Adrenal gland (tissue), 5 donors: Measurements from ENCODE around the gene AIF1L.

Source experiments
- POLR2A ChIP-seq, 2 donors: fragments of 450-650 bp; IDR thresholded peaks; one replicate each; pipeline ENCODE4 v1.6.1; 2017; ENCODE audit warnings: antibody characterized with exemption in 2 of 2, mild to moderate bottlenecking in 2 of 2, moderate library complexity in 1 of 2
- TF ChIP-seq, protein P1 (sequence below), 6 experiments: fragments of 450-650 bp in 4 of 6; fragments of 200-600 bp in 2 of 6; sonication (generic) in 1 of 6; IDR thresholded peaks; 1 replicate in 5 of 6; 2 replicates in 1 of 6; pipeline versions ENCODE4 v1.5.1 to v1.8.0; 2016 to 2021; ENCODE audit warnings: antibody characterized with exemption in 6 of 6, mild to moderate bottlenecking in 2 of 6, moderate library complexity in 1 of 6
- donor health status: DM: no; HTN: no; CAD: no.

DNA sequence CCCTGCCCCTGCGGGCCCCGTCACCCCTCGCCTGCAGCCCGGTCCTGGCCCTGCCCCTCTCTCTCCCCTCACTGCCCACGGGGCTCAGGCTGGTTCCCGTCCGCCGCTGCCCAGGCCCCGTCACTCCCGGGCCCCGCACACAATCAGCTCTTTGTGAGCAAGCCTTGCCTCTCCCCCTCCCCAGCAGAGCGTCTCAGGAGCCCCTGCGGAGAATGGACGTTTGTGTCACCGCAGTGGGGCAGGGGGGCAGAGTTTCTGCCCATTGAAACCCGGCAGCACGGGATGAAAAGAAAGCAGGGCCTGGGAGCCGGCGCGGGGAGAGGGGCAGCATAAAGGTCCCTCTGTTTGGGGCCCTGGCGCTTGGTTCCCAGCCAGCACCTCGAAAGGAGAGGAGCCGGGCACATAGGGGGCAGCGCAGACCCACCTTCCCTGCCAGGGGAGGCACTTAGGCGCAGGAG lies 15.6 kb downstream of the AIF1L start:
- TF ChIP-seq, protein P1, sequence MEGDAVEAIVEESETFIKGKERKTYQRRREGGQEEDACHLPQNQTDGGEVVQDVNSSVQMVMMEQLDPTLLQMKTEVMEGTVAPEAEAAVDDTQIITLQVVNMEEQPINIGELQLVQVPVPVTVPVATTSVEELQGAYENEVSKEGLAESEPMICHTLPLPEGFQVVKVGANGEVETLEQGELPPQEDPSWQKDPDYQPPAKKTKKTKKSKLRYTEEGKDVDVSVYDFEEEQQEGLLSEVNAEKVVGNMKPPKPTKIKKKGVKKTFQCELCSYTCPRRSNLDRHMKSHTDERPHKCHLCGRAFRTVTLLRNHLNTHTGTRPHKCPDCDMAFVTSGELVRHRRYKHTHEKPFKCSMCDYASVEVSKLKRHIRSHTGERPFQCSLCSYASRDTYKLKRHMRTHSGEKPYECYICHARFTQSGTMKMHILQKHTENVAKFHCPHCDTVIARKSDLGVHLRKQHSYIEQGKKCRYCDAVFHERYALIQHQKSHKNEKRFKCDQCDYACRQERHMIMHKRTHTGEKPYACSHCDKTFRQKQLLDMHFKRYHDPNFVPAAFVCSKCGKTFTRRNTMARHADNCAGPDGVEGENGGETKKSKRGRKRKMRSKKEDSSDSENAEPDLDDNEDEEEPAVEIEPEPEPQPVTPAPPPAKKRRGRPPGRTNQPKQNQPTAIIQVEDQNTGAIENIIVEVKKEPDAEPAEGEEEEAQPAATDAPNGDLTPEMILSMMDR (IDR thresholded peaks at IDR 0.05): no peak
- no peak for TF ChIP-seq POLR2A (IDR thresholded peaks at IDR 0.05)
